ENCODE results near the gene SNX3. TPM values are rescaled to one million over a fixed set of nuclear protein-coding genes. Genes with fewer than 3 reads are reported as not detected.

Gene SNX3
- total and polyA plus RNA-seq, 9 donors: 140 to 437 (median 180) TPM

DNA sequence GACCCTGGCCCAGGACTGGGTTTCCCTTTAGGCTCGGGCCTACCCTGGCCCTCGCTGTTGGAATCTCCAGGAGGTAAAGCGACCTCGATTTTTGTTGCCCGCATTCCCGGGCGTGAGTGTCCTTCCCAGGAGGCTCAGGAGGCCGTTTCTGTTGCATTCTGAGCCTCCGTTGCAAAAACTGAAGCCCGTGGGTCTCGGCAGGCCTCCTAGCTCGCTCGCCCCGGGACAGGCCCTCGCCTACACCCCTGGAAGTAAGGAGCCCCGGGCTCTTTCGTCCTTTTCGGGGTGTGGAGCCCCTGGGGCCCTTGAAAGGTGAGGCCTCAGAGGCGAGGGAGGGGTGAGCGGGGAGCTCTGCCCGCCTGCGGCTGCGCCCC lies 92.8 kb downstream of the SNX3 start:
- Histone ChIP-seq H3K4me1 (ENCODE audit: insufficient read depth) (peaks cover 14% of the 10 kb centered on the region), H3K4me3 (no peak overlapping the region), H3K9me3 (no peaks in the 10 kb centered on the region), H3K27ac (no peak overlapping the region), H3K27me3 (peaks cover 3% of the 10 kb centered on the region), H3K36me3 (no peaks in the 10 kb centered on the region)
- WGBS, 3 donors: 26 to 39% (median 38%) methylated on average over 23 of the region's 23 CpGs
- TF ChIP-seq, protein P1, sequence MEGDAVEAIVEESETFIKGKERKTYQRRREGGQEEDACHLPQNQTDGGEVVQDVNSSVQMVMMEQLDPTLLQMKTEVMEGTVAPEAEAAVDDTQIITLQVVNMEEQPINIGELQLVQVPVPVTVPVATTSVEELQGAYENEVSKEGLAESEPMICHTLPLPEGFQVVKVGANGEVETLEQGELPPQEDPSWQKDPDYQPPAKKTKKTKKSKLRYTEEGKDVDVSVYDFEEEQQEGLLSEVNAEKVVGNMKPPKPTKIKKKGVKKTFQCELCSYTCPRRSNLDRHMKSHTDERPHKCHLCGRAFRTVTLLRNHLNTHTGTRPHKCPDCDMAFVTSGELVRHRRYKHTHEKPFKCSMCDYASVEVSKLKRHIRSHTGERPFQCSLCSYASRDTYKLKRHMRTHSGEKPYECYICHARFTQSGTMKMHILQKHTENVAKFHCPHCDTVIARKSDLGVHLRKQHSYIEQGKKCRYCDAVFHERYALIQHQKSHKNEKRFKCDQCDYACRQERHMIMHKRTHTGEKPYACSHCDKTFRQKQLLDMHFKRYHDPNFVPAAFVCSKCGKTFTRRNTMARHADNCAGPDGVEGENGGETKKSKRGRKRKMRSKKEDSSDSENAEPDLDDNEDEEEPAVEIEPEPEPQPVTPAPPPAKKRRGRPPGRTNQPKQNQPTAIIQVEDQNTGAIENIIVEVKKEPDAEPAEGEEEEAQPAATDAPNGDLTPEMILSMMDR (IDR thresholded peaks at IDR 0.05): no peak
- intact Hi-C loops (cut with DNase I): no loop called here
- DNase-seq: no peak

DNA sequence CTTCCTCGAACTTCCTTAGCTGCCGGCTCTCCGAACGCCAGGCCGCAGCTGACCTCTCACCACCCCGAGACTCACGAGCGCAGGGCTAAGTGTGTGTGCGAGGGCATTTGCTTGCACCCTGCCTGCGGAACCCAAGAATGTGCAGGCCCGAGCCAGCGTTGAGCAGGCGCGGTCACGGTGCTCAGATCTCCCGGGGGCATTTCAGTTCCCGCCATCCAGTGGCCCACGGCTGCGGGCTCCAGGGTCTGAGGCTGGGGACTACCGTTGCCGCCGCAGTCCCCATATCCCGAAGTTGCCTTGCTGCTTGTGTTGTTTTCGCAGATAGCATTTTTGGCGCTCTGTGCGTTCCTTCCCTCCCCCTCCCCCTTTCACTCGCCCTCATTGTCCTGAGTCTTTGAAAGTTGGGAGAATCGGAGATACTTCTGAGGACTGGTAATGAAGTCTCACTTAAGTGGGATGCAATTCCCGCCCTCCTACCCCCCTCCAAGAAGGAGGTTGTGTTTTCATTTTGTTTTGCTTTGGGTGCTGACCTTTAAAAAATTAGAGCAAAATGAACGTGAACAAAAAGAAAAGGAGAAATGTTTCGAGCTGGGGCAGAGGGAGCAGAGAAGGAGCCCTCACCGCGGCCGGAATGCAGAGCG lies 93.3 kb downstream of the SNX3 start:
- no peak for TF ChIP-seq POLR2A (IDR thresholded peaks at IDR 0.05)
- TF ChIP-seq EP300 (IDR thresholded peaks at IDR 0.05): no peak
- TF ChIP-seq, protein P1 (IDR thresholded peaks at IDR 0.05): no peak
- DNase-seq: no peak
- Histone ChIP-seq H3K4me1 (ENCODE audit: insufficient read depth) (peaks cover 14% of the 10 kb centered on the region), H3K27ac (no peak overlapping the region), H3K27me3 (peaks cover 3% of the 10 kb centered on the region), H3K9me3 (no peaks in the 10 kb centered on the region), H3K4me3 (no peak overlapping the region), H3K36me3 (no peaks in the 10 kb centered on the region)
- intact Hi-C loops (cut with DNase I): no loop called here
- 37 to 51% (median 50%) methylated on average over 35 of the region's 35 CpGs for WGBS, 3 donors

DNA sequence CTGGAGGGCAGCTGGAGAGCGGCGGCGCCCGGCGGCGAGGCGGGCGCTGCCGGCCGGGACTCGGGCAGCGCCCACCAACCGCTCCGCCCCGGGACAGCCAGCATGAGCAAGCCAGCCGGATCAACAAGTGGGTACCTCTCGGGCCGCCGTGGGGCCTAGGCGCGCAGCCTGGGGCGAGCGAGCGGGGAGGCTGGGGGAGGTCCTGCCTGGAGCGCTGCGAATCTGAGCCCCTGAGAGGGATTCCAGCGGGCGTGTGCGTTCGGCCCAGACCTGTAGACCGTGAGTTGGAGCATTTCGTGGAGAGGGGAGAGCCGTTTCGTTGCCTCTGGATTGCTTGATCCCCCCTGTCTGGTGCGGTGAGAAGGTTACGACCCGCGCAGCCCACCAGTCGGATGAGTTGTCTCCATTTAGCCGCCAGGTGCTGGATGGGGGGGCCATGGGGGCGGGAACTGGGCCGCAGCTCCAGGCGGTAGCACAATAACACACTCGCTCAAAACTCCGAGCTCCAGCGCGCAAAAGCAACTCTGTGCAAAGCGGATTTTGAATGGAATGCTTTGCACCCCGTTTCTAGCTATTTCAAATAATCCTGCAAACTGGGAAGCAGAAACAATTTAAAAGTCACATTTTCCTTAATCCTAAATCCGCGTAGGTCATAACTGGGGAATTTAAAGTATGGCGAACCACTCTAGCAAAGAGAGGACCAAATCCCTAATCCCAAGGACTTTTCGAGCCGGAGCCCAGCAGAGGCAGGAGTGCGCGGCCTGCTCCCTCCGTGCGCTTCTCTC lies 94.0 kb downstream of the SNX3 start:
- peaks cover 3% of the 10 kb centered on the region for H3K27me3 ChIP-seq
- intact Hi-C loops (cut with DNase I): no loop called here
- H3K27ac ChIP-seq: no peak overlapping the region
- WGBS, 3 donors: 10 to 20% (median 12%) methylated on average over 33 to 58 of the region's 58 CpGs
- DNase-seq: no peak
- TF ChIP-seq POLR2A (IDR thresholded peaks at IDR 0.05) (no peak), EP300 (IDR thresholded peaks at IDR 0.05) (no peak)
- TF ChIP-seq, protein P1 (IDR thresholded peaks at IDR 0.05): no peak
- H3K4me1 ChIP-seq (ENCODE audit: insufficient read depth): peaks cover 14% of the 10 kb centered on the region
- no peaks in the 10 kb centered on the region for H3K9me3 ChIP-seq
- H3K36me3 ChIP-seq: no peaks in the 10 kb centered on the region
- no peak overlapping the region for H3K4me3 ChIP-seq

DNA sequence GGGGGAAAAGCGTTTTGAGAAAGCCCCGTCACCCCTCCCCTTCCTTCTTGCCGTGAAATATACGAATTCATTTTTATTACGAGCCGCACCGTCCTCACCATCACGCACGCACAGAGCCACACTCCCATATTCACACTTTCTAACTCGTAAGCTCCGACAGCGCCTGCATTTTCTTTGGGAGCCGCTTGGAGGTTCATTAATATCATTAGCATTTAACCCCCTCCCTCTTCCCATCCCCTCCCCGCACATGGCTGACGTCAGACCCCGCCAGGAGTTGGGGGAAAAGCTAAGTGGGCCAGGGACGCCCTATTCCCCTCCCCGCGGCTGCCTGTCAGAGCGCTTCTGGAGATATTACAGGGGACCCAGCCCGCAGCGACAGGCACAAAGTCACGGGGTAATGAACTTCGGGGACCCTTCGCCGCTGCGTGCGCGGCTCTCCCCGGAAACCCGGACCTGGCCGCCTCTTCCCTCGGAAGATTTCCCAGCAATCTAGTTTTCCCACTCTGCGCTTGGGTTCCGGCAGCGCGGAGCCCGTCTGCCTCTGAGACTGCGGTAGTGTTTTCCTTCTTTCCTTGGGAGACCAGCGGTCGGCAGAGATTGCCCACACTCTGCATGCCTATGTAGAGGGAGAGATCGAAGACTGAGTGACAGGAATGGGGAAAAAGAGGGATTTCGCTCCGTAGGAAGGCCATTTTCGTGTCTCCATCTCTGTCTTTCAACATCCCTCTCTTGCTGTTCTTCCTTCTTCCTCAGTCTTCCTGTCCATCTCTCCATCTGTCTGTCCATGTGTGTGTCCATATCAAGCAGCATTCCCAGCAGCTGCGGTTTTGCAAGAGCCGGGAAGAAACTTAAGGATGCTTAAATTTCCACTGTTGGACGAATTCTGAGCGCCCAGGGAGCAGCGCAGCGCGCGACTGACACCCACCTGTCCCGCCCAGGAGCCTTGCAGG lies 94.9 kb downstream of the SNX3 start, which contains the start of gene NR2E1:
NR2E1 (plus strand) TSS at position 309 of the 950 bp plus-strand sequence. CDS start 744 bp downstream, outside the sequence.
- no peak within 1 kb of the TSS for H3K4me3 ChIP-seq
- WGBS, 3 donors: 1 to 3% (median 2%) methylated on average over 53 to 54 of the region's 54 CpGs
- TF ChIP-seq, protein P1 (IDR thresholded peaks at IDR 0.05): no peak
- TF ChIP-seq POLR2A (IDR thresholded peaks at IDR 0.05) (no peak), EP300 (IDR thresholded peaks at IDR 0.05) (no peak)
- H3K27me3 ChIP-seq: peaks cover 3% of the 10 kb centered on the region
- H3K36me3 ChIP-seq: no peaks in the 10 kb centered on the region
- peaks cover 14% of the 10 kb centered on the region for H3K4me1 ChIP-seq (ENCODE audit: insufficient read depth)
- intact Hi-C loops (cut with DNase I): no loop called here
- H3K9me3 ChIP-seq: no peaks in the 10 kb centered on the region
- no peak within 1 kb of the TSS for H3K27ac ChIP-seq
- DNase-seq: no peak
